Measurements from ENCODE around the gene RHOF.

The RHOF gene

DNA sequence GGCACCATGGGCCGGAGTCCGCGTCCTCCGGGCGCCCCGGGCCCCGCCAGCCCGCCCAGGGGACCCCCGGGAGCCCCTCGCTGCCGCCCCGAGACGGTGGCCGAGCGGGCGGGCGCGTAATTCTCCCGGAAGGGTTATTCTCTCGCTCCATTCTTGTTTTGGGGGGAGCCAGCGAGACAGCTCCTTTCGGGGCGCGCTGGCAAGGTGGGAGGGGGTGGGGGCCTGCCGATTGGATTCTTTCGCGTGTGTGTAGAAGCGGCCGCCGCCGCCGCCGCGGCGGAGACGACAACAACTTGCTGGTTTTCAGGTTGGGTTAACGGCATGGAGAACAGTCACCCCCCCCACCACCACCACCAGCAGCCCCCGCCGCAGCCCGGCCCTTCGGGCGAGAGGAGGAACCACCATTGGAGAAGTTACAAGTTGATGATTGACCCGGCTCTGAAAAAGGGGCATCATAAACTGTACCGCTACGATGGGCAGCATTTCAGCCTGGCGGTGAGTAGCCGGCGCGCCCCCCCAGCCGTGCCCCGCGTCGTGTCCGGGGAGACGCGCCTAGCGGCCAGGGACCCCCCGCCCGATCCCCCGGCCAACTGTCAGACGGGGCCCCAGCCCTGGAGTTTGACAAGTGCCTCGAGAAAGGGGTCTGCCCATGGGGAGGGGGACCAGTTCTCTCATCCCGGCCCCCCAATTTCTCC is 11.1 kb upstream of the RHOF start:
- DNase-seq: peak in 1 of 2 experiments; percentile 23

DNA sequence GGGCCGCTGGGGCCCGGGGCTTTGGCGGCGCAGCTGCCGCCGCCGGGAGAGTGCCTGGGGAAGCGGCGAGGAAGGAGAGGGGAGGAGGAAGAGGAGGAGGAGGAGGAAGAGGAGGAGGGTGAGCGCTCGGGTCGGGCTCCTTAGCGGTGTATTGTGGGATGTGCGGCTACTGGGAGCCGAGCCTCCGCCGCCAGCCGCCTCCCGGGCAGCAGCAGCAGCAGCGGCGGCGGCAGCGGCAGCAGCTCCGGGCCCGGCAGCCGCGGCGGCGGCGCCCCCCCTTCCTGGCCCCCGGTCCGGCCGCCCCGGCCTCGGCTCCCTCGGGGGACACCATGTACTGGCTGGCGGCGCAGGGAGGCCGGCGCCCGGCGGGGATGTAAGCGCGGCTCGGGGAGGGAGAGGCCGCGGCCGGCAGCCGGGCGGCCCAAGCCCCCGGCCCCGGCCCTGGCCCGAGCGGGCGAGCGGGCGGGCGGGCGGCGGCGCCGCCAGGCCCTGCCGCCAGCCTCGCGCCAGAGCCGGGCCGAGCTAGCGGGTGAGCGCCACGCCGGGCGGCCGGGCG is 10.5 kb upstream of the RHOF start, which contains the start of gene SETD1B:
SETD1B (plus strand) TSS at position 149 of the 556 bp plus-strand sequence. CDS start 729 bp downstream, outside the sequence.
- DNase-seq: peak in 1 of 2 experiments; percentile 46

GRCh38 chr12:121802843-121803698 is 9.6 kb upstream of the RHOF start:
- peak; percentile 92 to 96 for DNase-seq

DNA sequence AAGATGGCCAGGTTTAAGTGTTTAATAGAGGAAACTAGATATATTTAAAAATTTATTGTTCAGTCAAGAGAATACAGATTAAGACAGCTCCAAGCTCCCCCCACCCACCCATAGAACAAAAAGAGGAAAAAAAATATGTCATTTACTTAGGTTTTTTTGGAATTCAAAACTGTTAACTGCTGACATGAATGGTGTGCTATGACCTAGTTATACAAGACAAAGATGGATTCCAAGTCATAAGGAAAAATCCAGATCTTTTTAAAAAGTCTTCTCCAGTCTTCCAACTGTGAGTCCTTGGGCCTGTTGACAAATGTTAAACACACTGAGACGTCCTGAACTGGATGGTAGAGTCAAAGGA is 9.0 kb upstream of the RHOF start:
- no peak for DNase-seq

- no peak for DNase-seq
Measured at GRCh38 chr12:121801595-121802484, 8.4 kb upstream of the RHOF start.

GRCh38 chr12:121800694-121801594 is 7.5 kb upstream of the RHOF start:
- peak in 1 of 2 experiments; percentile 59 for DNase-seq

- peak; percentile 58 to 71 for DNase-seq
Measured at GRCh38 chr12:121799842-121800693, 6.6 kb upstream of the RHOF start.

DNA sequence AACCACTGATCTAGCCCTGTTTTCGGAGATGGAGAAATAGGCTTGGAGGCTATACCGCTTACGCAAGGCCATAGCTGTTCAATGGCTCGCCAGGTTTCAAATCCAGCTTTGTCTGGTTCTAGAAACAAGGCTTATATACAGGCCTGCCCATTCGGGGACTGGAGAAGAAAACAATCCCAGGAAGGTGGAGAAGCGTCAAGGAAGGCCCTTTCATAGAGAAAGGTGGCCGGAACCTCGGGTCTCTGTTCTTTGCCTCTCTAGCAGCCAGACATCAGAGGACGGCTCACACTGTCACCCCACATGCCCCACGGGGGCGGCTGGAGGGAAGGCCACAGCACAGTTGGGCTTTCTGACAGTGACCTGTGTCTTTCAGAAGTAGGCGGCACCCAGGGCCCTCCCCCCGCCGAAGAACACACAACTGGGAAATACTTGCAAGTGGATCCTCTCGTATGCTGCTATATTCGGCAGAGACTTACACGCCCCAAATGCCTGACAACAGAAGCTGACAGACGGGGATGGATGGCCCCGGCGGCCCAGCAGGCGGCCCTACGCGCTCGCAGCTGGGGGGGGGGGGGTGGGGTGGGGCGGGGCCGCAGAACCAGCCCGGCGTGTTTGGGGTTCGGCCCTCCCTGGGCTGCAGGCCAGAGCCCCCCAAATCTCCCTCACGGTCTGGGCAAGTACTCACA is 5.8 kb upstream of the RHOF start:
- DNase-seq: peak; percentile 77 to 85

- DNase-seq: no peak
Measured at GRCh38 chr12:121798787-121799155, 5.3 kb upstream of the RHOF start.

DNA sequence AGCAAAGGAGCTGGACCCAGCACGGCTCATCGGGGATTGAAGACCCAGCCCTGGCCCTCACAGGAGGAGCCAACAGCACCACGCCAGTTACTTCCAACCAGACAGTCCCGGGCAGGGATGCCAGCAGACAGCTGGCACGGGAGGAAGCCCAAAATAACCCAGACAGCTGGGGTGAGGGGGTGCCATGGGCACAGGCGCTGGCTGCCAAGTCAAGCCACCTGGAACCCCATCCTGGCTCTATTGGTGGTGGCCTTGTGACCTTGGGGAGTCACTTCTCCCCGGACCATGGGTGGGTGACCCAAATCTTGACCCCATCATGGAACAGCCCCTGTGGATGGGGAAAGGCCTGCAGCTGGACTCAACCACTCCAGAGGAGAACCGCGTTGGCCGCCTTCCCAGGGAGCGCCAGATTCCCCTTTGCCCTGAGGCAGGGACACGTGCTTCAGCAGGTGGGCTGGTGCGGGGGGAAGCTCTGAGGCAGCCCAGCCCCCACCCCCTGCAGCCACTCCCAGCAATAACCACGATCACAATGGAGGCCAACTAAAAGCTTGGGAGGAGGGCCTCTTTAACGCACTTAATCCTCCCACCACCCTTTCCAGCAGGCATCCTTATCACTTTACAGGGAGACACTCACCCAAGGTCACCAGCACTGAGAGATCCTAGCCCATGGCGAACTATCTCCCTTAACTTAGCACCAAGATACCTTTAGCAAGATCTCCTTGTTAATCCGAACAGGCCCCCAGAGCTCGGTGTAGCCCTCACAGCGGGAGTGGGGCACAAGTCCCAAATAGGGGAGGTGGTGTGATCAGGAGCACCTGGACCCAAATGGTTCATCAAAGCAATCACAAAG is 4.7 kb upstream of the RHOF start:
- DNase-seq: peak; percentile 90 to 91

- DNase-seq: peak; percentile 93 to 98
Measured at GRCh38 chr12:121796855-121797751, 3.6 kb upstream of the RHOF start.

DNA sequence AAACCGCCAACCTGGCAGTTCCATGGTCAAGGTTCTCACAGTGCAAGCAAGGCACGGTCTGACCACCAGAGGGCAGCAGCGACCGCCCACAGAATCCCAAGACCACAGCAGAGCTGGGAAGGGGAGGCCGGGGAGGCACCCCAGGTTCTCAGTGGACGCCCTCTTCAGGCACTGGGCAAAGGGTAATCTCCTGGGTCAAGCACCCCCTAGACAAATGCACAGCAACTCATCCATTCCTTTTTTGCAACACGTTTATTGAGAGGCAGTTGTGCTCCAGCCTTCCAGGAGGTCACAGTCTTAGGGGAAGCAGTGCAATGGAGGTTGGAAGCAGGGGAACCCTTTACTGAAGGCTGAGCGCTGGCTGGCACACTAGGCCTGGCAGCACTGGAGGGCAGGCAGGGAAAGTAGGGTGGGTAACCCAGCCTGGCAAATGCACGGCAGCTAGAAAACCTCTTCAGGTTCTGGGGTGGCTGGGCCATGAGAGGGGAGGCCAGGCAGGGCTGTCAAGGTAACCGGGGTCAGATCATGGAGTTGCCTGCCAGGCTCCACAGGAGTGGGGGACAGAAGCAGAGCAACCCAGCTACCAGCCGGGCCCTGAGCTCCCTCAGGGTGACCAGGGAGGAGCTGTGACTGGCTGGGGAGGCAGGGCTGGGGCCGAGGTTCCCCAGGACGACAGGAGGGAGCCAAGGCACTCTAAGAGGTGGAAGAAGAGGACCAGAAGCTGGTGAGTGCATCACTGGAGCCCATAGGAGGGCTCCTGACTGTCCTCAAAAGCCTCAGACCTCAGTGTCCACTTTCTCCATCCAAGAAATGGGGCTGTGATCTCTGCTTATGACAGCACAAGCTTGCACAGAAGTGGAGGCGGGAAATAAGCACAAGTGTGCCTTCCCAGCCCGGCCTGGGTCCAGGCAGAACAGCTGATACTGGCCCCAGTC is 1.8 kb upstream of the RHOF start:
- peak; percentile 81 to 86 for DNase-seq

- no peak for DNase-seq
Measured at GRCh38 chr12:121794534-121795033, 1.1 kb upstream of the RHOF start.

GRCh38 chr12:121793838-121794533 is 498 bp upstream of the RHOF start:
- peak; percentile 93 to 94 for DNase-seq

- peak in 1 of 2 experiments; percentile 37 for DNase-seq
Measured at GRCh38 chr12:121792607-121793439, 665 bp downstream of the RHOF start.
